GM12878 (cell line): ENCODE results near the gene IGFALS. TPM values are rescaled to one million over a fixed set of nuclear protein-coding genes. Genes with fewer than 3 reads are reported as not detected.

Experiments
- ATAC-seq: fragments of 200-7000 bp; cut with Tn5 transposase; 3 replicates; pipeline ENCODE4 v1.9.1; 2020; ENCODE audit warnings: mild to moderate bottlenecking, moderate library complexity
- BruUV-seq: library from RNA; stranded (reverse); fragments of 400-500 nt; replicated peaks from 2 replicates; lab custom pipeline; 2021; lab: Mats Ljungman, UMichigan
- CTCF ChIA-PET: fragments of 300-600 bp; sonication (Branson Sonifier 250); formaldehyde crosslinking; extraction: SDS; loops from one replicate; lab custom pipeline; 2021; ENCODE audit warnings: inconsistent platforms; lab: Yijun Ruan, JAX
- POLR2A ChIA-PET: fragments of 350-600 bp; formaldehyde crosslinking; extraction: SDS; loops from one replicate; lab custom pipeline; 2021; ENCODE audit warnings: inconsistent platforms; lab: Charles Lee
- RAD21 ChIA-PET: fragments of 300-600 bp; sonication (Branson Sonifier 250); formaldehyde crosslinking; loops from one replicate; lab custom pipeline; 2023; ENCODE audit warnings: antibody characterized with exemption; ENCODE audit not compliant: unreplicated experiment; lab: Charles Lee
- SMC1A ChIA-PET: fragments of 300-600 bp; sonication (Branson Sonifier 250); formaldehyde crosslinking; loops from one replicate; lab custom pipeline; 2023; ENCODE audit not compliant: unreplicated experiment, uncharacterized antibody; lab: Charles Lee
- DNase-seq: peaks from one replicate; pipeline ENCODE4 v3.0.0-alpha.2; 2011; ENCODE audit warnings: low read depth, low spot score
- FAIRE-seq: peaks from 3 replicates; lab custom pipeline; 2011; peaks lifted over from hg19 to GRCh38; lab: Jason Lieb, UNC
- H2AFZ ChIP-seq: 2 replicates; pipeline ENCODE4 v1.6.0; 2011; ENCODE audit warnings: low read depth, low read length, control low read depth; ENCODE audit not compliant: control insufficient read depth
- H3K27ac ChIP-seq: 2 replicates; pipeline ENCODE4 v1.5.1; 2011; ENCODE audit warnings: control low read depth; ENCODE audit not compliant: control insufficient read depth, insufficient read depth
- H3K27me3 ChIP-seq, 2 experiments: replicated peaks in 1 of 2; 2 replicates each; pipeline versions ENCODE4 v1.6.0 to v1.6.1; 2011; ENCODE audit warnings: low read length in 1 of 2; ENCODE audit not compliant: control insufficient read depth in 2 of 2, insufficient read depth in 2 of 2
- H3K36me3 ChIP-seq, 2 experiments: 2 replicates each; pipeline ENCODE4 v1.5.1; 2011; ENCODE audit warnings: low read length in 1 of 2; ENCODE audit not compliant: control insufficient read depth in 2 of 2, insufficient read depth in 2 of 2
- H3K4me1 ChIP-seq: 2 replicates; pipeline ENCODE4 v1.6.1; 2011; ENCODE audit warnings: mild to moderate bottlenecking, low read length, moderate library complexity, mixed read lengths; ENCODE audit not compliant: control insufficient read depth, insufficient read depth
- H3K4me2 ChIP-seq: 2 replicates; pipeline ENCODE4 v1.6.0; 2011; ENCODE audit warnings: control low read depth; ENCODE audit not compliant: control insufficient read depth, insufficient read depth
- H3K4me3 ChIP-seq: fragments of 200-600 bp; sonication (generic); 2 replicates; pipeline ENCODE4 v1.5.1; 2016
- H3K79me2 ChIP-seq: 2 replicates; pipeline ENCODE4 v1.6.0; 2011; ENCODE audit warnings: low read length; ENCODE audit not compliant: control insufficient read depth, insufficient read depth
- H3K9ac ChIP-seq: 2 replicates; pipeline ENCODE4 v1.8.0; 2011; ENCODE audit warnings: low read length, control low read depth, mixed read lengths; ENCODE audit not compliant: control insufficient read depth, insufficient read depth
- H3K9me3 ChIP-seq: replicated peaks from 3 replicates; pipeline ENCODE4 v1.5.1; 2011; ENCODE audit warnings: mild to moderate bottlenecking, low read length; ENCODE audit not compliant: control insufficient read depth, insufficient read depth
- H4K20me1 ChIP-seq: 2 replicates; pipeline ENCODE4 v1.6.0; 2011; ENCODE audit not compliant: control insufficient read depth, insufficient read depth
- CREM ChIP-seq: IDR thresholded peaks from 2 replicates; pipeline ENCODE4 v1.6.1; 2014; ENCODE audit warnings: antibody characterized with exemption, low read depth
- JUNB ChIP-seq: IDR thresholded peaks from 2 replicates; pipeline ENCODE4 v1.6.1; 2016; ENCODE audit warnings: antibody characterized with exemption, mild to moderate bottlenecking
- STAT3 ChIP-seq: IDR thresholded peaks from 2 replicates; pipeline ENCODE4 v1.6.1; 2011; ENCODE audit warnings: low read depth, low read length, improper control_type of control experiment
- TBL1XR1 ChIP-seq: IDR thresholded peaks from 2 replicates; pipeline ENCODE4 v1.6.1; 2012; ENCODE audit warnings: low read depth, low read length, improper control_type of control experiment
- WGBS: methylation state at CpG from one replicate; pipeline ENCODE4 v1.1.6; 2016; ENCODE audit warnings: low lambda C conversion rate; ENCODE audit not compliant: insufficient replicate concordance, insufficient coverage; ENCODE audit errors: missing lambda C conversion rate; 5-methylcytosine and 5-hydroxymethylcytosine counted together
- in situ Hi-C: fragments of 300-500 bp; cut with MboI; formaldehyde crosslinking; loops from 9 replicates; pipeline ENCODE4 v1.14.3; 2018; ENCODE audit warnings: mixed read lengths
- intact Hi-C: fragments of 100-400 bp; cut with micrococcal nuclease; formaldehyde crosslinking; loops from one replicate; pipeline ENCODE4 v1.14.2; 2022; ENCODE audit not compliant: unreplicated experiment
- polyA plus RNA-seq, 11 experiments: library from polyadenylated mRNA; depleted of rRNA in 4 of 11; unstranded in 6 of 11; stranded (reverse) in 5 of 11; fragments of >200 nt; fragmentation: Nextera tagmentation in 4 of 11; fragmentation: Illumina TruSeq in 1 of 11; extraction: Ambion mirVana in 4 of 11; extraction: Trizol in 1 of 11; gene quantifications; 1 replicate in 1 of 11; 2 replicates in 10 of 11; pipeline versions ENCODE4 v1.2.1 to v1.2.3, GENCODE V29; 2011 to 2016; ENCODE audit warnings: inconsistent platforms in 2 of 11, missing spikeins in 2 of 11, low read depth in 1 of 11
- total RNA-seq, 4 experiments: library from RNA; depleted of rRNA in 3 of 4; stranded (reverse); fragments of >200 nt in 3 of 4; fragmentation: Illumina TruSeq in 1 of 4; extraction: Trizol in 1 of 4; gene quantifications; 2 replicates each; pipeline versions ENCODE4 v1.2.1 to v1.2.3, GENCODE V29; 2013 to 2021

IGFALS gene
- total and polyA plus RNA-seq, 10 of the 15 experiments (the other 5 are each of a cell fraction or from before 2014, with no cell fraction given) = 0.04 to 0.11 TPM; not detected in 8

DNA sequence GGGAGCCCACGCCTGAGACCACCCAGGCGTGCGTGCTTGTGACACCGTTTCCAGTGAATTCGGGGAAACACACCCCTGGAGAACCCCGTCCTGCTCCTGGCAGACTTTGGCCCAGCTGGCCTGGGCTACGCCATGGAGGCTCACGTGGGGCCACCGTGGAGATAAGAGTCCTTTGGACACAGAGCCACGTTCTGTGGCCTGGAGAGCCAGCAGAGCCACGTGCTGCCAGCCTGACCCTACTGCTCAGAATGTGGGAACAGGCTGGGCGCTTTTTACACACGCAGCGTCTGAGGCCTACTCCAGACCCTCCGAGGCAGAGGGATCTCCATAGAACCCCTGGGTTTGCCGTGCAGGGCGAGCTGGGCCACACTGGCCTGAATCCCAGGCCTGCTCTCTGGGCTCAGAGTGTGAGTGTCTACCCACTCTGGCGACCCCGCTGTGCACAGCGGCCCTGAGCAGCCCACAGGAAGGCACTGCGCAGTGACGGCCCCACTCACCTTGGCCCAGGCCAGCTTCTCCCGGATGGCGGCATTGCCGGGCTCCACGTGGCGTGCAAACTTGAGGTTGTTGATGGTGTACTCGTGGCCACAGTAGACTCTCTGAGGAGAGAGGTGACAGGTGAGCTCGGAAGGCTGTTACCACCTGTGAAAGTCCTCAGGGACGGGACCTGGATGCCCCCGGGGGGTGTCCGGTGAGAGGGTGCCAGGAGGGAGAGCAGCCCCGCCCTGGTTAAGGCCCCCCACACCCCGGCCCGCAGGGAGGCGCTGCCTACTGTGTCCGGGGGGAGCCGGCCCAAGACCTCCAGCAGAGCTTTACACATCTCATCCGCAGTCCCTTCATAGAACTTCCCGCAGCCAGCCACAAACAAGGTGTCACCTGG is 23.1 kb upstream of the IGFALS start:
- Histone ChIP-seq H3K79me2 (no peaks in the 10 kb centered on the region), H3K4me2 (no peak overlapping the region), H3K27me3 (no peaks in the 10 kb centered on the region), H3K36me3 (no peaks in the 10 kb centered on the region; a peak in 2 of 4 replicates), H3K27ac (no peak overlapping the region), H4K20me1 (no peaks in the 10 kb centered on the region), H3K9ac (no peak overlapping the region), H3K9me3 (no peaks in the 10 kb centered on the region), H2AFZ (no peak overlapping the region), H3K4me3 (no peak overlapping the region), H3K4me1 (no peaks in the 10 kb centered on the region)
- TF ChIP-seq CREM (no peak), TBL1XR1 (no peak)
- ChIA-PET RAD21 (no interaction called here), SMC1A (no interaction called here), POLR2A (interaction anchor here (0.5 kb wide), 1 partner anchor 21 kb away, joined by 10 read pairs; no protein-coding TSS in a partner anchor), CTCF (no interaction called here)
- FAIRE-seq (no peak), ATAC-seq (no peak), DNase-seq (no peak)
- intact Hi-C loops (no loop called here), in situ Hi-C loops (no loop called here)
- 94% methylated on average over 38 of the region's 40 CpGs for WGBS
- BruUV-seq = no TSS peak

DNA sequence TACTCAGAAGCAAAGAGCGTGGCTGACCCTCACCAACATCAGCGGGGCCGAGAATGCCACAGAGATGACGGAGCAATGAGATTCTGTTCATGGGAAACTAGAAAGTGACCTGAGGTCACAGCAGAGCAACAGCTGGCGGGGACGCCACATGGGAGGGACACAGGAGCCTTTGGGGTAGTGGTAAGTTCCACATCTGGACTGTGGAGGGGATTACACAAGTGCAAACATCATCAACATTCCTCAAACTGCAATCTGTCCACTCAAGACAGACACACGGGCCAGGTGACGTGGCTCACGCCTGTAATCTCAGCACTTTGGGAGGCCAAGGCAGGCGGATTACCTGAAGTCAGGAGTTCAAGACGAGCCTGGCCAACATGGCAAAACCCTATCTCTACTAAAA is 22.0 kb upstream of the IGFALS start:
- no peaks in the 10 kb centered on the region; a peak in 2 of 4 replicates for H3K36me3 ChIP-seq
- H3K27ac ChIP-seq = no peak overlapping the region
- WGBS = 88% methylated on average over 11 of the region's 11 CpGs
- in situ Hi-C loops = no loop called here
- no peaks in the 10 kb centered on the region for H3K79me2 ChIP-seq
- intact Hi-C loops = no loop called here
- no peaks in the 10 kb centered on the region for H3K9me3 ChIP-seq
- ATAC-seq (no peak), DNase-seq (no peak), FAIRE-seq (no peak)
- ChIA-PET POLR2A (no interaction called here), SMC1A (no interaction called here), CTCF (interaction anchor here (0.7 kb wide), 1 partner anchor 10 kb away, joined by 3 read pairs; no protein-coding TSS in a partner anchor), RAD21 (no interaction called here)
- H3K9ac ChIP-seq = no peak overlapping the region
- H2AFZ ChIP-seq = no peak overlapping the region
- H3K4me3 ChIP-seq = no peak overlapping the region
- no peaks in the 10 kb centered on the region for H3K27me3 ChIP-seq
- TF ChIP-seq JUNB (no peak), STAT3 (no peak), CREM (no peak)
- BruUV-seq = no TSS peak
- H4K20me1 ChIP-seq = no peaks in the 10 kb centered on the region
- no peak overlapping the region for H3K4me2 ChIP-seq
- no peaks in the 10 kb centered on the region for H3K4me1 ChIP-seq
